ENCODE results near the gene ADAP2.
"Not testable (repeated sequence)": the region's sequence is repeated elsewhere in the genome, so short reads cannot be mapped to it uniquely, and the experiment has no call there.

Gene ADAP2

GRCh38 chr17:30942308-30943079, 20.7 kb downstream of the ADAP2 start:
- in situ Hi-C loops (cut with HindIII; ENCODE audit: low pct_unique_long_range_greater_than_20kb, low sequenced_read_pairs): no loop called here
- DNase-seq (ENCODE audit: low read depth in 1 of 2, low spot score in 1 of 2): no peak
- no peak for TF ChIP-seq JUND (IDR thresholded peaks at IDR 0.05; ENCODE audit: low read depth)

- in situ Hi-C loops (cut with HindIII; ENCODE audit: low pct_unique_long_range_greater_than_20kb, low sequenced_read_pairs): no loop called here
- TF ChIP-seq JUND (IDR thresholded peaks at IDR 0.05; ENCODE audit: low read depth): no peak
- no peak for DNase-seq (ENCODE audit: low read depth in 1 of 2, low spot score in 1 of 2)
Observed at GRCh38 chr17:30947796-30948195, 26.1 kb downstream of the ADAP2 start.

- TF ChIP-seq JUND (IDR thresholded peaks at IDR 0.05; ENCODE audit: low read depth): no peak
- DNase-seq (ENCODE audit: low read depth in 1 of 2, low spot score in 1 of 2): no peak
- in situ Hi-C loops (cut with HindIII; ENCODE audit: low pct_unique_long_range_greater_than_20kb, low sequenced_read_pairs): no loop called here
Observed at GRCh38 chr17:30950189-30950588, 28.4 kb downstream of the ADAP2 start.

- no peak for DNase-seq (ENCODE audit: low read depth in 1 of 2, low spot score in 1 of 2)
- no peak for TF ChIP-seq JUND (IDR thresholded peaks at IDR 0.05; ENCODE audit: low read depth)
Observed at GRCh38 chr17:30950669-30951399, 29.1 kb downstream of the ADAP2 start.

GRCh38 chr17:30952638-30953393, 31.1 kb downstream of the ADAP2 start:
- no peak for TF ChIP-seq JUND (IDR thresholded peaks at IDR 0.05; ENCODE audit: low read depth)
- no peak for DNase-seq (ENCODE audit: low read depth in 1 of 2, low spot score in 1 of 2)
- in situ Hi-C loops (cut with HindIII; ENCODE audit: low pct_unique_long_range_greater_than_20kb, low sequenced_read_pairs): no loop called here

More at GRCh38 chr17:30950669-30951399, 29.1 kb downstream of the ADAP2 start:
- in situ Hi-C loops (cut with HindIII; ENCODE audit: low pct_unique_long_range_greater_than_20kb, low sequenced_read_pairs): no loop called here

- DNase-seq (ENCODE audit: low read depth in 1 of 2, low spot score in 1 of 2): no peak
- in situ Hi-C loops (cut with HindIII; ENCODE audit: low pct_unique_long_range_greater_than_20kb, low sequenced_read_pairs): no loop called here
- no peak for TF ChIP-seq JUND (IDR thresholded peaks at IDR 0.05; ENCODE audit: low read depth)
Observed at GRCh38 chr17:30954046-30954830, 32.5 kb downstream of the ADAP2 start.

GRCh38 chr17:30956764-30957374, 35.1 kb downstream of the ADAP2 start:
- in situ Hi-C loops (cut with HindIII; ENCODE audit: low pct_unique_long_range_greater_than_20kb, low sequenced_read_pairs): no loop called here
- no peak for DNase-seq (ENCODE audit: low read depth in 1 of 2, low spot score in 1 of 2)
- no peak for TF ChIP-seq JUND (IDR thresholded peaks at IDR 0.05; ENCODE audit: low read depth)

- DNase-seq (ENCODE audit: low read depth in 1 of 2, low spot score in 1 of 2): no peak
- in situ Hi-C loops (cut with HindIII; ENCODE audit: low pct_unique_long_range_greater_than_20kb, low sequenced_read_pairs): no loop called here
- no peak for TF ChIP-seq JUND (IDR thresholded peaks at IDR 0.05; ENCODE audit: low read depth)
Observed at GRCh38 chr17:30957741-30958140, 36.0 kb downstream of the ADAP2 start.

GRCh38 chr17:30958187-30958586, 36.4 kb downstream of the ADAP2 start:
- no peak for DNase-seq (ENCODE audit: low read depth in 1 of 2, low spot score in 1 of 2)
- in situ Hi-C loops (cut with HindIII; ENCODE audit: low pct_unique_long_range_greater_than_20kb, low sequenced_read_pairs): no loop called here
- no peak for TF ChIP-seq JUND (IDR thresholded peaks at IDR 0.05; ENCODE audit: low read depth)

GRCh38 chr17:30961209-30962188, 39.8 kb downstream of the ADAP2 start:
- in situ Hi-C loops (cut with HindIII; ENCODE audit: low pct_unique_long_range_greater_than_20kb, low sequenced_read_pairs): no loop called here
- DNase-seq (ENCODE audit: low read depth in 1 of 2, low spot score in 1 of 2): no peak
- TF ChIP-seq JUND (IDR thresholded peaks at IDR 0.05; ENCODE audit: low read depth): no peak

GRCh38 chr17:30964312-30964711, 42.6 kb downstream of the ADAP2 start:
- in situ Hi-C loops (cut with HindIII; ENCODE audit: low pct_unique_long_range_greater_than_20kb, low sequenced_read_pairs); DNase-seq (ENCODE audit: low read depth in 1 of 2, low spot score in 1 of 2): not testable (repeated sequence)

All from T47D (cell line).